Measurements from ENCODE around the gene MX1. TPM values are rescaled to one million over a fixed set of nuclear protein-coding genes. Genes with fewer than 3 reads are reported as not detected.

Gene MX1
- total RNA-seq, 1 donor from 2014 or later, result 2.4 TPM

DNA sequence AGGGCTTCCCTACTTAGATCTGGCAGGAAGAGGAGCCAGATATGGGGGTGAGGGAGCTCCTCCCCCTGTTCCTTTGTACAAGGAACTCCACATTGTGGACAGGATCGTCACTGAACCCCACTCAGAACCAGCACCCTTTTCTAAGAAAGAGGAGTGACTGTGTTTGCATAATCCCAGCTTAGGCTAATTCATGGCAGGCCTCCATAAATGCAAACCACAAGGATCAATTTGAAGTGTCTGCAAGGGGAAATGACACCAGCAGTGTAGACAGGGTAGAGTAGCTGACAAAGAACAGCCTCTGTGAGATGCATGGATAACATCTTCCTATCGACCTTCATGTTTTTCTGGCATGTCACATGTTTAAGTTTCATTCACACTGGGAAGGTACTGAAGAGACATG, 11.7 kb downstream of the MX1 start:
- FAIRE-seq (no peak), DNase-seq (ENCODE audit: low read depth) (no peak)
- Histone ChIP-seq H3K27me3 (ENCODE audit: control insufficient read depth, insufficient read depth, low read length) (no peaks in the 10 kb centered on the region), H3K36me3 (ENCODE audit: control insufficient read depth, insufficient read depth, low read length) (no peaks in the 10 kb centered on the region), H3K4me3 (ENCODE audit: low read depth, low read length) (no peak overlapping the region)
- no peak for TF ChIP-seq CTCF (IDR thresholded peaks at IDR 0.05; ENCODE audit: insufficient read depth, low read length, severe bottlenecking)

- no peaks in the 10 kb centered on the region for H3K36me3 ChIP-seq (ENCODE audit: control insufficient read depth, insufficient read depth, low read length)
- TF ChIP-seq CTCF (IDR thresholded peaks at IDR 0.05; ENCODE audit: insufficient read depth, low read length, severe bottlenecking), result no peak
- no peak overlapping the region for H3K4me3 ChIP-seq (ENCODE audit: low read depth, low read length)
- H3K27me3 ChIP-seq (ENCODE audit: control insufficient read depth, insufficient read depth, low read length), result no peaks in the 10 kb centered on the region
- no peak for DNase-seq (ENCODE audit: low read depth)
- FAIRE-seq, result no peak
Observed at GRCh38 chr21:41438425-41439113, 12.5 kb downstream of the MX1 start.

DNA sequence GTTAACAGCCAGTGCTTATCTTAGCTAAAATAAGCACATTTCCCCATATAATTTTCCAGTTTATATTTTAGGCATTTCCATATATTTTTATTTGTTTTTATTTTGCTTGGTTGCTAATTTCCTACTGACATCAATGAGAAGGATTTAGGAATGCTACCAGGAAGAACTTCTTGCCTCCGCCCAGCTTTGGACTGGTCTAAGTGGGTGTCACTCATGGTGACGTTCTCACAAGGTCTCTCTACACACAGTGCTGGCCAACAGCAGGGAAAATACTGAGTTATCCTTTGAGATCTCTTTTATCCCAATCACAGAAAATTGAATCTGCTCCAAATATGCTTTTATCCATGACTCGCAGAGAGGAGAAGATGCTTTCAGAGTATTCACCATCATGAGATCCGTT, 13.2 kb downstream of the MX1 start:
- Histone ChIP-seq H3K36me3 (ENCODE audit: control insufficient read depth, insufficient read depth, low read length) (no peaks in the 10 kb centered on the region), H3K27me3 (ENCODE audit: control insufficient read depth, insufficient read depth, low read length) (no peaks in the 10 kb centered on the region), H3K4me3 (ENCODE audit: low read depth, low read length) (no peak overlapping the region)
- FAIRE-seq (no peak), DNase-seq (ENCODE audit: low read depth) (no peak)
- no peak for TF ChIP-seq CTCF (IDR thresholded peaks at IDR 0.05; ENCODE audit: insufficient read depth, low read length, severe bottlenecking)

DNA sequence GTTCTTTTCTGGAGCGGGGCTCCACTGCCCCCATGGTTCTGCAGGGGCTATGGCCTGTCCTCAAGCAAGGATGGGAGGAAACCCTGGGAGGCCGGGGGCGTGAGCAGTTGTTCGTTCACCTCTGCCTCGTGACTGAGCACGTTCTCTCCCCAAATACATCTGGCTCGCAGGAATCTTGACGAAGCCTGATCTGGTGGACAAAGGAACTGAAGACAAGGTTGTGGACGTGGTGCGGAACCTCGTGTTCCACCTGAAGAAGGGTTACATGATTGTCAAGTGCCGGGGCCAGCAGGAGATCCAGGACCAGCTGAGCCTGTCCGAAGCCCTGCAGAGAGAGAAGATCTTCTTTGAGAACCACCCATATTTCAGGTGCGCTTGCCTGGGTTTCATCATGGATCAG, 15.5 kb downstream of the MX1 start:
- no peak for TF ChIP-seq CTCF (IDR thresholded peaks at IDR 0.05; ENCODE audit: insufficient read depth, low read length, severe bottlenecking)
- FAIRE-seq (no peak), DNase-seq (ENCODE audit: low read depth) (no peak)
- H3K36me3 ChIP-seq (ENCODE audit: control insufficient read depth, insufficient read depth, low read length), result no peaks in the 10 kb centered on the region
- H3K4me3 ChIP-seq (ENCODE audit: low read depth, low read length), result no peak overlapping the region
- H3K27me3 ChIP-seq (ENCODE audit: control insufficient read depth, insufficient read depth, low read length), result no peaks in the 10 kb centered on the region

GRCh38 chr21:41442481-41443186, 16.6 kb downstream of the MX1 start:
- no peak for FAIRE-seq
- no peaks in the 10 kb centered on the region for H3K36me3 ChIP-seq (ENCODE audit: control insufficient read depth, insufficient read depth, low read length)

More at GRCh38 chr21:41442481-41443186, 16.6 kb downstream of the MX1 start:
- H3K4me3 ChIP-seq (ENCODE audit: low read depth, low read length), result no peak overlapping the region
- no peak for TF ChIP-seq CTCF (IDR thresholded peaks at IDR 0.05; ENCODE audit: insufficient read depth, low read length, severe bottlenecking)
- no peaks in the 10 kb centered on the region for H3K27me3 ChIP-seq (ENCODE audit: control insufficient read depth, insufficient read depth, low read length)
- DNase-seq (ENCODE audit: low read depth), result no peak

All from bronchial epithelial cell (primary cell).